Fibroblast of lung (primary cell): ENCODE results near the gene DSC3.

Experiments
- EZH2 ChIP-seq: IDR thresholded peaks from 2 replicates; pipeline ENCODE4 v1.5.1; 2012; ENCODE audit warnings: low read length, control low read depth, mild to moderate bottlenecking; ENCODE audit errors: missing control alignments
- TF ChIP-seq, protein P1 (sequence below), 2 donors: IDR thresholded peaks in 1 of 2; conservative IDR thresholded peaks in 1 of 2; 1 replicate in 1 of 2; 2 replicates in 1 of 2; pipeline ENCODE4 v1.5.1; 2011 to 2012; ENCODE audit warnings: low read length in 2 of 2, control low read depth in 1 of 2, inconsistent platforms in 1 of 2, low read depth in 1 of 2, mild to moderate bottlenecking in 1 of 2

DNA sequence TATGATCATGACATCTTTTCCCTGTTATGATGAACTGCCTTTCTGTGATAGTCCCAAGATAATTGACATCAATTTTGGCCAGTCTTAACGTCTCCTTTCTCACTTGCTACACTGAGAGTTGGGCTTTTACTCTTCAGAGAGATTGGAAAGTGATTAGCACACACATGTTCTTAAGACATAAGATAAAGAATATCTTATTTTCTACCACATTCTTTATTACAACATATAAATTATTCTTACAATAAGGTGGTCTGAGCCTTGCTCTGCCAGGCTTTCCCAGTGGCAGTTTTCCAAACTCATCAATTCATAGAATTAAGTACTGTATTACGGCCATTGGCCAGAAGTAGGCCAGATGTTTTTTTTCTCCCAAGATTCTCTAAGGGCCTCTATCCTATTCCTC is 5.7 kb upstream of the DSC3 start:
- TF ChIP-seq, protein P1, sequence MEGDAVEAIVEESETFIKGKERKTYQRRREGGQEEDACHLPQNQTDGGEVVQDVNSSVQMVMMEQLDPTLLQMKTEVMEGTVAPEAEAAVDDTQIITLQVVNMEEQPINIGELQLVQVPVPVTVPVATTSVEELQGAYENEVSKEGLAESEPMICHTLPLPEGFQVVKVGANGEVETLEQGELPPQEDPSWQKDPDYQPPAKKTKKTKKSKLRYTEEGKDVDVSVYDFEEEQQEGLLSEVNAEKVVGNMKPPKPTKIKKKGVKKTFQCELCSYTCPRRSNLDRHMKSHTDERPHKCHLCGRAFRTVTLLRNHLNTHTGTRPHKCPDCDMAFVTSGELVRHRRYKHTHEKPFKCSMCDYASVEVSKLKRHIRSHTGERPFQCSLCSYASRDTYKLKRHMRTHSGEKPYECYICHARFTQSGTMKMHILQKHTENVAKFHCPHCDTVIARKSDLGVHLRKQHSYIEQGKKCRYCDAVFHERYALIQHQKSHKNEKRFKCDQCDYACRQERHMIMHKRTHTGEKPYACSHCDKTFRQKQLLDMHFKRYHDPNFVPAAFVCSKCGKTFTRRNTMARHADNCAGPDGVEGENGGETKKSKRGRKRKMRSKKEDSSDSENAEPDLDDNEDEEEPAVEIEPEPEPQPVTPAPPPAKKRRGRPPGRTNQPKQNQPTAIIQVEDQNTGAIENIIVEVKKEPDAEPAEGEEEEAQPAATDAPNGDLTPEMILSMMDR (conservative IDR thresholded peaks at IDR 0.05 in 1 of 2, IDR thresholded peaks at IDR 0.05 in 1 of 2; ENCODE audit: low read depth in 1 of 2, low read length in 2 of 2), result no peak
- TF ChIP-seq EZH2, result no peak
